SH-SY5Y (cell line): ENCODE results near the gene ETV1.

Experiments used
- GATA2 ChIP-seq: IDR thresholded peaks from 2 replicates; pipeline ENCODE4 v1.6.1; 2011; ENCODE audit warnings: mild to moderate bottlenecking, low read depth, low read length
- GATA3 ChIP-seq: IDR thresholded peaks from 2 replicates; pipeline ENCODE4 v1.6.1; 2011; ENCODE audit warnings: low read depth, mild to moderate bottlenecking, low read length, moderate library complexity

ETV1 gene

DNA sequence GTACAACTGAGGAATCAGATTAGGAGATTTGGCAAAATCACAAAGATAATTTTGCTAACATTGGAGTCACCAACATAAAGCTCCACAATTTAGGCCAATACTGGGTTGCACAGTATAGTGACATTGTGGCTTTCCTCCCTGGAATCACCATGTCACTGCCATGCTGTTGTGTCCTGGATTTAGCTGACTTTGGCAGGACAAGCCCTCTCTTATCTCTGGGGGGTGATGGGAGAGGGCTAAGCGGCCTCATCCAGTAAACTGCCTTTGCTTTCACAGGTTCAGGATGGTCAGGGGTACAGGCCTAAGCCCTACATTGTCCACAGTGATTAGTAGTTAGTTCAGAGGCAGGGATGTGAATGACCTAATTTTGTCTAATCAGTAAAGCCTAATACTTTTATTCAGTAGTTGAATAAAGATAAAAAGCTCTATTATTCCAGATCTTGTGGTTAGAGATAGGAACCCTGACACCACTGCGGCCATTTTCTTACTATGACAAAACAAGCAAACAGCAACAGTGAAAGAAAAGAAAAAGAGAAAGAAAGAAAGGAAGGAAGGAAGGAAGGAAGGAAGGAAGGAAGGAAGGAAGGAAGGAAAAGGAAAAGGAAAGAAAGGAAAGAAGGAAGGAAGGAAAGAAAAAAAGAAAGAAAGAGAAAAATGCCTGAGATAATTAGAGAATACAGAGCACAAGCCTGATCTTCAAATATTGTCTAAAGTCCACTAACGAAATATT, 140.1 kb downstream of the ETV1 start:
- TF ChIP-seq GATA3 (no peak), GATA2 (no peak)

GRCh38 chr7:13848681-13849131, 140.8 kb downstream of the ETV1 start:
- TF ChIP-seq GATA3: no peak
- TF ChIP-seq GATA2: no peak

GRCh38 chr7:13846386-13846785, 143.1 kb downstream of the ETV1 start:
- TF ChIP-seq GATA3 (no peak), GATA2 (no peak)

GRCh38 chr7:13845601-13846000, 143.9 kb downstream of the ETV1 start:
- TF ChIP-seq GATA2 (no peak), GATA3 (no peak)

- no peak for TF ChIP-seq GATA3
- TF ChIP-seq GATA2: no peak
Observed at GRCh38 chr7:13844954-13845353, 144.5 kb downstream of the ETV1 start.

DNA sequence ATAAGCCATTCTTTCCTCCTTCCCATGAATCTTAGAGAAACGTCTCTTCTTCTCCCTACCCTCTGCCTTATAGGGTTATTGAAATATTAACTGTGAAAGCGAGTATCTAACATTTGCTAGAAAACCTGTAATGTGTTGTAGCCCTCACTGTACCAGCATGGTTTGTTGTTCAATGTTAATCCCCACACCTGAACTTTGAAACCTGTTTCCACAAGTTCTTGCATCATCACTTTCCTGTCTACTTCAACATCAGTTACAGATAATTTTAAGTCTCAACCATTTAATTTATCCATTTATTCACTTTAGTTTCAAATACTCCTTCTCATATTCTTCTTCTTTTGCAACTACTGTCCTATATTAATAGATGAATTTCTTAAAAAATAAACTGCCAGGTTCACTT, 148.2 kb downstream of the ETV1 start:
- no peak for TF ChIP-seq GATA3
- TF ChIP-seq GATA2: no peak
